C4-2B (cell line): ENCODE data around the gene DCK.
"Not testable (repeated sequence)": the region's sequence is repeated elsewhere in the genome, so short reads cannot be mapped to it uniquely, and the experiment has no call there.

Experiments
- H3K27ac ChIP-seq: fragments of 450-650 bp; 2 replicates; pipeline ENCODE4 v1.5.1; 2017
- CTCF ChIP-seq: fragments of 450-650 bp; conservative IDR thresholded peaks from 2 replicates; pipeline ENCODE4 v1.5.1; 2017; ENCODE audit warnings: mild to moderate bottlenecking
- ZFX ChIP-seq: fragments of 450-650 bp; IDR thresholded peaks from 2 replicates; pipeline ENCODE4 v1.6.1; 2017

Gene DCK

GRCh38 chr4:71020611-71021010 lies 27.2 kb downstream of the DCK start:
- TF ChIP-seq ZFX (no peak), CTCF (no peak)
- H3K27ac ChIP-seq = no peak overlapping the region

GRCh38 chr4:71025654-71026053 lies 32.2 kb downstream of the DCK start:
- TF ChIP-seq CTCF (no peak), ZFX (no peak)
- H3K27ac ChIP-seq = no peak overlapping the region

- no peak for TF ChIP-seq CTCF
- TF ChIP-seq ZFX = no peak
- H3K27ac ChIP-seq = no peak overlapping the region
Measured at GRCh38 chr4:71026086-71026485, 32.6 kb downstream of the DCK start.

GRCh38 chr4:71027611-71028010 lies 34.2 kb downstream of the DCK start:
- no peak overlapping the region for H3K27ac ChIP-seq
- TF ChIP-seq ZFX (no peak), CTCF (no peak)

- no peak overlapping the region for H3K27ac ChIP-seq
- TF ChIP-seq ZFX (no peak), CTCF (no peak)
Measured at GRCh38 chr4:71029504-71029903, 36.1 kb downstream of the DCK start.

GRCh38 chr4:71032106-71032505 lies 38.7 kb downstream of the DCK start:
- H3K27ac ChIP-seq = not testable (repeated sequence)

GRCh38 chr4:71045256-71045655 lies 51.8 kb downstream of the DCK start:
- TF ChIP-seq ZFX (no peak), CTCF (no peak)
- no peak overlapping the region for H3K27ac ChIP-seq

- no peak overlapping the region for H3K27ac ChIP-seq
- no peak for TF ChIP-seq CTCF
- no peak for TF ChIP-seq ZFX
Measured at GRCh38 chr4:71049395-71049794, 55.9 kb downstream of the DCK start.
